Tibial nerve (tissue), 3 donors: ENCODE measurements around the gene NAB2.

ENCODE experiments used
- CTCF ChIP-seq, 5 experiments: fragments of 200-600 bp in 3 of 5; fragments of 450-650 bp in 2 of 5; sonication (generic) in 3 of 5; IDR thresholded peaks; one replicate each; pipeline ENCODE4 v1.5.1; 2016 to 2019; ENCODE audit warnings: antibody characterized with exemption in 5 of 5, mild to moderate bottlenecking in 3 of 5, moderate library complexity in 2 of 5
- POLR2A ChIP-seq, 2 donors: fragments of 450-650 bp; IDR thresholded peaks; one replicate each; pipeline ENCODE4 v1.6.1; 2017; ENCODE audit warnings: antibody characterized with exemption in 2 of 2, mild to moderate bottlenecking in 2 of 2, moderate library complexity in 2 of 2

- TF ChIP-seq POLR2A (IDR thresholded peaks at IDR 0.05) (no peak), CTCF (IDR thresholded peaks at IDR 0.05) (no peak)
Observed at GRCh38 chr12:57133013-57133569, 44.2 kb downstream of the NAB2 start.
